ENCODE results near the gene FBN1.

GRCh38 chr15:48470096-48470495 is 175.4 kb downstream of the FBN1 start:
- TF ChIP-seq CTCF (IDR thresholded peaks at IDR 0.05; ENCODE audit: low read depth, low read length) (no peak), EZH2phosphoT487 (IDR thresholded peaks at IDR 0.05; ENCODE audit: low read depth) (no peak)
